ENCODE measurements around the gene RPEL1. TPM values are rescaled to one million over a fixed set of nuclear protein-coding genes. Genes with fewer than 3 reads are reported as not detected.

RPEL1 gene
- polyA plus RNA-seq, 2 of the 4 experiments (the other 2 are of a cell fraction) = 0.12 to 0.13 TPM

DNA sequence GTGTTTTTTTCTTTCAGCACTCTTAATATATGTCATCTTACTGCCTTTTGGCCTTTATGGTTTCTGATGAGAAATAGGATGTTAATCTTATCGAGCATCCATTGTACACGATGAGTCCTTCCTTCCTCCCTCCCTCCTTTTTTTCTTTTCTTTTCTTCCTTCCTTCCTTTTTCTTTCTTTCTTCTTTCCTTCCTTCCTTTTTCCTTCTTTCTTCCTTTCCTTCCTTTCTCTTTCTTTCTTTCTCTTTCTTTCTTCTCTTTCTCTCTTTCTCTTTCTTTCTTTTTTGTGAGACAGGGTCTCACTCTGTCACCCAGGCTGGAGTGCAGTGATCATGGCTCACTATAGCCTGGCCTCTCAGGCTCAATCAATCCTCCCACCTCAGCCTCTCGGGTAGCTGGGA, 8.4 kb downstream of the RPEL1 start:
- Histone ChIP-seq H3K27ac (peak overlapping the region; percentile 68 to 83; a peak in 5 of 6 replicates), H3K4me1 (peaks cover 20% of the 10 kb centered on the region), H3K4me2 (peak overlapping the region; percentile 64), H3K4me3 (no peak overlapping the region), H3K9me3 (0 out of 3 replicates have a peak, but pooled peaks cover 6% of the 10 kb centered on the region)
- ATAC-seq = no peak
- FAIRE-seq = no peak
- WGBS (ENCODE audit: missing lambda C conversion rate) = 85% methylated on average over 3 of the region's 3 CpGs
- CTCF ChIA-PET = interaction anchor here (3.7 kb wide), 1 partner anchor 10 kb away, joined by 19 read pairs; no protein-coding TSS in a partner anchor
- POLR2A ChIA-PET = interaction anchor here (0.7 kb wide), 1 partner anchor 42 kb away, joined by 6 read pairs; no protein-coding TSS in a partner anchor
- DNase-seq (ENCODE audit: low read depth in 1 of 2, low spot score in 1 of 2) = no peak
- TF ChIP-seq FOSL2 (IDR thresholded peaks at IDR 0.05) (no peak), FOSL2 (CRISPR knock-in tag; IDR thresholded peaks at IDR 0.05) (no peak), MAZ (IDR thresholded peaks at IDR 0.05; ENCODE audit: borderline replicate concordance, low read depth, low read length) (no peak), TP53 (CRISPR knock-in tag; IDR thresholded peaks at IDR 0.05) (no peak), HDAC2 (IDR thresholded peaks at IDR 0.05) (no peak), NR3C1 (IDR thresholded peaks at IDR 0.05) (no peak), CHD2 (IDR thresholded peaks at IDR 0.05; ENCODE audit: low read length, partially characterized antibody) (no peak), CBX2 (IDR thresholded peaks at IDR 0.05; ENCODE audit: borderline replicate concordance, low read depth) (no peak), CEBPB (IDR thresholded peaks at IDR 0.05) (no peak), PHF8 (IDR thresholded peaks at IDR 0.05; ENCODE audit: borderline replicate concordance, low read depth) (no peak), CBX8 (IDR thresholded peaks at IDR 0.05) (no peak), HOXB5 (CRISPR knock-in tag; IDR thresholded peaks at IDR 0.05) (no peak)
- TF ChIP-seq, protein P1, sequence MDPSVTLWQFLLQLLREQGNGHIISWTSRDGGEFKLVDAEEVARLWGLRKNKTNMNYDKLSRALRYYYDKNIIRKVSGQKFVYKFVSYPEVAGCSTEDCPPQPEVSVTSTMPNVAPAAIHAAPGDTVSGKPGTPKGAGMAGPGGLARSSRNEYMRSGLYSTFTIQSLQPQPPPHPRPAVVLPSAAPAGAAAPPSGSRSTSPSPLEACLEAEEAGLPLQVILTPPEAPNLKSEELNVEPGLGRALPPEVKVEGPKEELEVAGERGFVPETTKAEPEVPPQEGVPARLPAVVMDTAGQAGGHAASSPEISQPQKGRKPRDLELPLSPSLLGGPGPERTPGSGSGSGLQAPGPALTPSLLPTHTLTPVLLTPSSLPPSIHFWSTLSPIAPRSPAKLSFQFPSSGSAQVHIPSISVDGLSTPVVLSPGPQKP (IDR thresholded peaks at IDR 0.05; ENCODE audit: low read depth, low read length) = no peak
- TF ChIP-seq, protein P2, sequence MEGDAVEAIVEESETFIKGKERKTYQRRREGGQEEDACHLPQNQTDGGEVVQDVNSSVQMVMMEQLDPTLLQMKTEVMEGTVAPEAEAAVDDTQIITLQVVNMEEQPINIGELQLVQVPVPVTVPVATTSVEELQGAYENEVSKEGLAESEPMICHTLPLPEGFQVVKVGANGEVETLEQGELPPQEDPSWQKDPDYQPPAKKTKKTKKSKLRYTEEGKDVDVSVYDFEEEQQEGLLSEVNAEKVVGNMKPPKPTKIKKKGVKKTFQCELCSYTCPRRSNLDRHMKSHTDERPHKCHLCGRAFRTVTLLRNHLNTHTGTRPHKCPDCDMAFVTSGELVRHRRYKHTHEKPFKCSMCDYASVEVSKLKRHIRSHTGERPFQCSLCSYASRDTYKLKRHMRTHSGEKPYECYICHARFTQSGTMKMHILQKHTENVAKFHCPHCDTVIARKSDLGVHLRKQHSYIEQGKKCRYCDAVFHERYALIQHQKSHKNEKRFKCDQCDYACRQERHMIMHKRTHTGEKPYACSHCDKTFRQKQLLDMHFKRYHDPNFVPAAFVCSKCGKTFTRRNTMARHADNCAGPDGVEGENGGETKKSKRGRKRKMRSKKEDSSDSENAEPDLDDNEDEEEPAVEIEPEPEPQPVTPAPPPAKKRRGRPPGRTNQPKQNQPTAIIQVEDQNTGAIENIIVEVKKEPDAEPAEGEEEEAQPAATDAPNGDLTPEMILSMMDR (IDR thresholded peaks at IDR 0.05) = no peak
- TF ChIP-seq, protein P3, sequence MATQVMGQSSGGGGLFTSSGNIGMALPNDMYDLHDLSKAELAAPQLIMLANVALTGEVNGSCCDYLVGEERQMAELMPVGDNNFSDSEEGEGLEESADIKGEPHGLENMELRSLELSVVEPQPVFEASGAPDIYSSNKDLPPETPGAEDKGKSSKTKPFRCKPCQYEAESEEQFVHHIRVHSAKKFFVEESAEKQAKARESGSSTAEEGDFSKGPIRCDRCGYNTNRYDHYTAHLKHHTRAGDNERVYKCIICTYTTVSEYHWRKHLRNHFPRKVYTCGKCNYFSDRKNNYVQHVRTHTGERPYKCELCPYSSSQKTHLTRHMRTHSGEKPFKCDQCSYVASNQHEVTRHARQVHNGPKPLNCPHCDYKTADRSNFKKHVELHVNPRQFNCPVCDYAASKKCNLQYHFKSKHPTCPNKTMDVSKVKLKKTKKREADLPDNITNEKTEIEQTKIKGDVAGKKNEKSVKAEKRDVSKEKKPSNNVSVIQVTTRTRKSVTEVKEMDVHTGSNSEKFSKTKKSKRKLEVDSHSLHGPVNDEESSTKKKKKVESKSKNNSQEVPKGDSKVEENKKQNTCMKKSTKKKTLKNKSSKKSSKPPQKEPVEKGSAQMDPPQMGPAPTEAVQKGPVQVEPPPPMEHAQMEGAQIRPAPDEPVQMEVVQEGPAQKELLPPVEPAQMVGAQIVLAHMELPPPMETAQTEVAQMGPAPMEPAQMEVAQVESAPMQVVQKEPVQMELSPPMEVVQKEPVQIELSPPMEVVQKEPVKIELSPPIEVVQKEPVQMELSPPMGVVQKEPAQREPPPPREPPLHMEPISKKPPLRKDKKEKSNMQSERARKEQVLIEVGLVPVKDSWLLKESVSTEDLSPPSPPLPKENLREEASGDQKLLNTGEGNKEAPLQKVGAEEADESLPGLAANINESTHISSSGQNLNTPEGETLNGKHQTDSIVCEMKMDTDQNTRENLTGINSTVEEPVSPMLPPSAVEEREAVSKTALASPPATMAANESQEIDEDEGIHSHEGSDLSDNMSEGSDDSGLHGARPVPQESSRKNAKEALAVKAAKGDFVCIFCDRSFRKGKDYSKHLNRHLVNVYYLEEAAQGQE (IDR thresholded peaks at IDR 0.05) = no peak
- TF ChIP-seq, protein P4, sequence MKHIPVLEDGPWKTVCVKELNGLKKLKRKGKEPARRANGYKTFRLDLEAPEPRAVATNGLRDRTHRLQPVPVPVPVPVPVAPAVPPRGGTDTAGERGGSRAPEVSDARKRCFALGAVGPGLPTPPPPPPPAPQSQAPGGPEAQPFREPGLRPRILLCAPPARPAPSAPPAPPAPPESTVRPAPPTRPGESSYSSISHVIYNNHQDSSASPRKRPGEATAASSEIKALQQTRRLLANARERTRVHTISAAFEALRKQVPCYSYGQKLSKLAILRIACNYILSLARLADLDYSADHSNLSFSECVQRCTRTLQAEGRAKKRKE (CRISPR knock-in tag; IDR thresholded peaks at IDR 0.05; ENCODE audit: low read depth) = no peak

DNA sequence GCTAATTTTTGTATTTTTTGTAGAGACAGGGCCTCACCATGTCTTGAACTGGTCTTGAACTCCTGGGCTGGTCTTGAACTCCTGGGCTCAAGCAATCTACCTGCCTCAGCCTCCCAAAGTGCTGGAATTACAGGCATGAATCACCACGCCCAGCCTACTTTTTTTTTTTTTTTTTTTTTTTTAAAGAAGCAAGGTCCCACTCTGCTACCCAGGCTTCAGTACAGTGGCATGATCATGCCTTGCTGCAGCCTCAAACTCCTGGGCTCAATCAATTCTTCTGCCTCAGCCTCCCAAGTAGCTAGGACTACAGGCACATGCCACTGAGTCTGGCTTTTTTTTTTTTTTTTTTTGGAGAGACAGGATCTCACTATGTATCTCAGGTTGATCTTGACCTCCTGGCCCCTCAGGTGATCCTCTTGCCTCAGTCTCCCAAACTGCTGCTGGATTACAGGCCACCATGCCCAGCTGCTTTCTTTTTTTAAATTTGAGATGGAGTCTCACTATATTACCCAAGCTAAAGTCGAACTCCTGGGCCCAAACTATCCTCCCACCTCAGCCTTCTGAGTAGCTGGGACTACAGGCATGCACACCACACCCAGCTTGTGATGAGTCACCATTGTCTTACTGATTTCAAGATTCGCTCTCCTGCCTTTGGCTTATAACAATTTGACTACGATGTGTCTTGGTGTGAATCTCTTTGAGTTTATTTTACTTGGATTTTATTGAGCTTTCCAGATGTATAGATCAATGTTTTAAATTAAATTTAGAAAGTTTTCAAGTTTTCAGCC, 9.0 kb downstream of the RPEL1 start:
- ATAC-seq (peak; percentile 88 to 98), FAIRE-seq (peak; percentile 46), DNase-seq (ENCODE audit: low read depth in 1 of 2, low spot score in 1 of 2) (peak; percentile 43 to 78)
- H3K4me1 ChIP-seq = peaks cover 20% of the 10 kb centered on the region
- ChIA-PET POLR2A (interaction anchor here (0.6 to 1.2 kb wide), 4 partner anchors 22 to 335 kb away, joined by 3 to 6 read pairs (median 6); partner anchors contain the start of gene INA), CTCF (interaction anchor here (0.7 to 3.7 kb wide), 5 partner anchors 10 to 399 kb away, joined by 3 to 19 read pairs (median 4); no protein-coding TSS in a partner anchor)
- peak overlapping the region; percentile 68 to 83 for H3K27ac ChIP-seq
- H3K4me2 ChIP-seq = peak overlapping the region; percentile 64
- 3% methylated on average over 4 of the region's 4 CpGs for WGBS (ENCODE audit: missing lambda C conversion rate)
- H3K9me3 ChIP-seq = peaks cover 10% of the 10 kb centered on the region; the same call in 2 of the 3 replicates
- H3K4me3 ChIP-seq = no peak overlapping the region
- TF ChIP-seq MAZ (IDR thresholded peaks at IDR 0.05; ENCODE audit: borderline replicate concordance, low read depth, low read length) (no peak), KDM5A (IDR thresholded peaks at IDR 0.05) (no peak), EHMT2 (IDR thresholded peaks at IDR 0.05; ENCODE audit: low read depth) (no peak)
- TF ChIP-seq, protein P3 (IDR thresholded peaks at IDR 0.05) = no peak
- TF ChIP-seq, protein P5, sequence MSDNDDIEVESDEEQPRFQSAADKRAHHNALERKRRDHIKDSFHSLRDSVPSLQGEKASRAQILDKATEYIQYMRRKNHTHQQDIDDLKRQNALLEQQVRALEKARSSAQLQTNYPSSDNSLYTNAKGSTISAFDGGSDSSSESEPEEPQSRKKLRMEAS (IDR thresholded peaks at IDR 0.05) = peak; percentile 30; the same call in 1 of the 2 replicates
- TF ChIP-seq, protein P6, sequence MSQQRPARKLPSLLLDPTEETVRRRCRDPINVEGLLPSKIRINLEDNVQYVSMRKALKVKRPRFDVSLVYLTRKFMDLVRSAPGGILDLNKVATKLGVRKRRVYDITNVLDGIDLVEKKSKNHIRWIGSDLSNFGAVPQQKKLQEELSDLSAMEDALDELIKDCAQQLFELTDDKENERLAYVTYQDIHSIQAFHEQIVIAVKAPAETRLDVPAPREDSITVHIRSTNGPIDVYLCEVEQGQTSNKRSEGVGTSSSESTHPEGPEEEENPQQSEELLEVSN (IDR thresholded peaks at IDR 0.05; ENCODE audit: borderline replicate concordance, low read depth) = no peak
- TF ChIP-seq, protein P7, sequence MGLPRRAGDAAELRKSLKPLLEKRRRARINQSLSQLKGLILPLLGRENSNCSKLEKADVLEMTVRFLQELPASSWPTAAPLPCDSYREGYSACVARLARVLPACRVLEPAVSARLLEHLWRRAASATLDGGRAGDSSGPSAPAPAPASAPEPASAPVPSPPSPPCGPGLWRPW (IDR thresholded peaks at IDR 0.05) = no peak
